Neural cell (in vitro differentiated cells): ENCODE data around the gene FZD8.

Source experiments
- CTCF ChIP-seq: fragments of 450-650 bp; IDR thresholded peaks from 2 replicates; pipeline ENCODE4 v1.5.1; 2014; ENCODE audit warnings: antibody characterized with exemption, mild to moderate bottlenecking, moderate library complexity; ENCODE audit not compliant: poor library complexity, severe bottlenecking
- EZH2 ChIP-seq: fragments of 200-600, 300-800 bp; shearing (Covaris generic), sonication (generic); IDR thresholded peaks from 2 replicates; pipeline ENCODE4 v1.6.1; 2014; ENCODE audit warnings: antibody characterized with exemption, low read length, borderline replicate concordance, mild to moderate bottlenecking; ENCODE audit not compliant: insufficient read depth, poor library complexity, severe bottlenecking

GRCh38 chr10:35635576-35635975 lies 6.5 kb downstream of the FZD8 start:
- TF ChIP-seq CTCF = peak; percentile 95
- TF ChIP-seq EZH2 = no peak
